ENCODE data around the gene GPR146. TPM values are rescaled to one million over a fixed set of nuclear protein-coding genes. Genes with fewer than 3 reads are reported as not detected.
A peak's percentile ranks its signal among the peaks of the same experiment; 100 is the strongest.

GPR146 gene
- total RNA-seq, 1 donor = 1.2 TPM

GRCh38 chr7:1094870-1095269, 50.5 kb downstream of the GPR146 start:
- no peak for TF ChIP-seq CTCF (IDR thresholded peaks at IDR 0.05; ENCODE audit: insufficient read depth, low read length)
- DNase-seq (ENCODE audit: low read depth) = no peak
- no peak overlapping the region for H3K4me3 ChIP-seq (ENCODE audit: low read depth, low read length)

GRCh38 chr7:1095621-1096155, 51.3 kb downstream of the GPR146 start:
- no peak for TF ChIP-seq CTCF (IDR thresholded peaks at IDR 0.05; ENCODE audit: insufficient read depth, low read length)
- no peak for DNase-seq (ENCODE audit: low read depth)
- no peak overlapping the region for H3K4me3 ChIP-seq (ENCODE audit: low read depth, low read length)

GRCh38 chr7:1096156-1097119, 52.1 kb downstream of the GPR146 start:
- H3K4me3 ChIP-seq (ENCODE audit: low read depth, low read length) = no peak overlapping the region
- no peak for TF ChIP-seq CTCF (IDR thresholded peaks at IDR 0.05; ENCODE audit: insufficient read depth, low read length)
- peak; percentile 38 for DNase-seq (ENCODE audit: low read depth)

- no peak overlapping the region for H3K4me3 ChIP-seq (ENCODE audit: low read depth, low read length)
- no peak for DNase-seq (ENCODE audit: low read depth)
- TF ChIP-seq CTCF (IDR thresholded peaks at IDR 0.05; ENCODE audit: insufficient read depth, low read length) = no peak
Observed at GRCh38 chr7:1097120-1097504, 52.8 kb downstream of the GPR146 start.

DNA sequence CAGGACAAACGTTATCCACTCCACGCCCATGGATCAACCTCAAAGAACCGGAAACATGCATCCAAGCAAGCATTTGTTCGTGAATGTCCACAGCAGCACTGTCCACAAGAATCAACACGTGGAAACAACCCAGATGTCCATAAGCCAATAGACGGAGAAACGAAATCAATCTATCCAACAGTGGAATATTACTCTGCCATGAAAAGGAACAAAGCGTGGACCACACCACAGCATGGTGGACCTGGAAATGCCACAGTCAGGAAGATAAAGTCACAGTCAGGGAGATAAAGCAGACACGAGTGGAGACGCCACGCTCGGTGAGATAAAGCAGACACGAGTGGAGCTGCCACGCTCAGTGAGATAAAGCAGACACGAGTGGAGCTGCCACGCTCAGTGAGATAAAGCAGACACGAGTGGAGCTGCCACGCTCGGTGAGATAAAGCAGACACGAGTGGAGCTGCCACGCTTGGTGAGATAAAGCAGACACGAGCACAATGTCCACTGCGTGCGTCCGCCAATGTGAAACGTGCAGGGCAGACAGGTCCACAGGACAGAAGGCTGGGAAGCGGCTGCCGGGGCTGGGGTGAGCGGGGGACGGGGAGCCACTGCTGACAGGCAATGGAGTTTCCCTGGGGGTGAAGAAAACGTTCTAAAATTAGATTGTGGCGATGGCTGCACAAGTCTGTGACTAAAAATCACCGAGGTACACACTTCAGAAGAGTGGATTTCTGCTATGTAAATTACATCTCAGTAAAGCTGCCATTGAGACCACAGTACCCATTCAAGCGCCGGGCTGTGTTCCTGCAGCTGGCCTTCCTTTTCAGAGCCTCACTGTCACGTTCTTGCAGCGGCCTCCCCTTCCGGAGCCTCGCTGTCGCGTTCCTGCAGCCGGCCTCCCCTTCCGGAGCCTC, 54.2 kb downstream of the GPR146 start:
- TF ChIP-seq CTCF (IDR thresholded peaks at IDR 0.05; ENCODE audit: insufficient read depth, low read length) = no peak
- DNase-seq (ENCODE audit: low read depth) = no peak
- no peak overlapping the region for H3K4me3 ChIP-seq (ENCODE audit: low read depth, low read length)

- no peak overlapping the region for H3K4me3 ChIP-seq (ENCODE audit: low read depth, low read length)
- no peak for DNase-seq (ENCODE audit: low read depth)
- no peak for TF ChIP-seq CTCF (IDR thresholded peaks at IDR 0.05; ENCODE audit: insufficient read depth, low read length)
Observed at GRCh38 chr7:1099154-1099542, 54.8 kb downstream of the GPR146 start.

Measured in fibroblast of the aortic adventitia (primary cell).